H1 (cell line): ENCODE results near the gene HYDIN. TPM values are rescaled to one million over a fixed set of nuclear protein-coding genes. Genes with fewer than 3 reads are reported as not detected.

ENCODE experiments used
- CTCF ChIA-PET: fragments of 300-600 bp; sonication (Branson Sonifier 250); formaldehyde crosslinking; loops from one replicate; lab custom pipeline; 2021; ENCODE audit not compliant: partially characterized antibody; lab: Charles Lee
- POLR2A ChIA-PET: fragments of 300-600 bp; sonication (Branson Sonifier 250); formaldehyde crosslinking; loops from one replicate; lab custom pipeline; 2021; ENCODE audit warnings: inconsistent platforms; ENCODE audit not compliant: partially characterized antibody; lab: Charles Lee
- DNase-seq, 2 experiments: peaks; one replicate each; pipeline versions ENCODE4 v3.0.0 to v3.0.0-alpha.2; 2010 to 2022; ENCODE audit warnings: low spot score in 2 of 2, low read depth in 1 of 2, mixed read lengths in 1 of 2
- FAIRE-seq: peaks from 2 replicates; lab custom pipeline; 2011; peaks lifted over from hg19 to GRCh38; lab: Jason Lieb, UNC
- H2AFZ ChIP-seq: 2 replicates; pipeline ENCODE4 v1.8.1; 2012; ENCODE audit warnings: low read length, inconsistent platforms
- H2AK5ac ChIP-seq: 2 replicates; pipeline ENCODE4 v1.6.1; 2013; ENCODE audit warnings: low read depth, low read length
- H2BK120ac ChIP-seq: replicated peaks from 2 replicates; pipeline ENCODE3; 2013; ENCODE audit warnings: low read depth, low read length, inconsistent platforms
- H2BK12ac ChIP-seq: 2 replicates; pipeline ENCODE4 v1.6.1; 2013; ENCODE audit warnings: low read depth, low read length
- H2BK15ac ChIP-seq: 2 replicates; pipeline ENCODE4 v1.6.1; 2013; ENCODE audit warnings: low read length
- H2BK20ac ChIP-seq: 2 replicates; pipeline ENCODE4 v1.6.1; 2013; ENCODE audit warnings: low read length
- H2BK5ac ChIP-seq: 2 replicates; pipeline ENCODE4 v1.6.1; 2013; ENCODE audit warnings: low read depth, low read length
- H3K14ac ChIP-seq: 2 replicates; pipeline ENCODE4 v1.6.1; 2013; ENCODE audit warnings: inconsistent platforms; ENCODE audit not compliant: insufficient read length
- H3K18ac ChIP-seq: 2 replicates; pipeline ENCODE4 v1.6.1; 2013; ENCODE audit warnings: low read length; ENCODE audit errors: extremely low read depth
- H3K23ac ChIP-seq: 2 replicates; pipeline ENCODE4 v1.6.1; 2013; ENCODE audit warnings: inconsistent platforms; ENCODE audit not compliant: insufficient read length
- H3K23me2 ChIP-seq: 2 replicates; pipeline ENCODE4 v1.6.1; 2013; ENCODE audit warnings: low read depth, low read length
- H3K27ac ChIP-seq: 2 replicates; pipeline ENCODE4 v1.6.1; 2011; ENCODE audit warnings: low read depth, low read length, inconsistent platforms
- H3K27me3 ChIP-seq, 4 experiments: replicated peaks in 1 of 4; 1 replicate in 1 of 4; 2 replicates in 3 of 4; pipeline versions ENCODE4 v1.6.1 to v1.8.1; 2011 to 2013; ENCODE audit warnings: low read length in 3 of 4, mild to moderate bottlenecking in 3 of 4, inconsistent platforms in 2 of 4, mixed read lengths in 2 of 4, moderate library complexity in 1 of 4; ENCODE audit not compliant: control insufficient read depth in 3 of 4, insufficient read depth in 3 of 4; ENCODE audit errors: extremely low read depth in 1 of 4
- H3K36me3 ChIP-seq, 4 experiments: 2 replicates each; pipeline versions ENCODE4 v1.6.1 to v1.8.1; 2011 to 2013; ENCODE audit warnings: mild to moderate bottlenecking in 4 of 4, low read length in 3 of 4, moderate library complexity in 2 of 4, control low read depth in 1 of 4, inconsistent platforms in 1 of 4; ENCODE audit not compliant: insufficient read depth in 4 of 4, control insufficient read depth in 2 of 4
- H3K4ac ChIP-seq: replicated peaks from 2 replicates; pipeline ENCODE3; 2013; ENCODE audit warnings: low read length, low read depth, mixed read lengths, inconsistent platforms; ENCODE audit not compliant: insufficient read length
- H3K4me1 ChIP-seq, 4 experiments: replicated peaks in 1 of 4; 1 replicate in 1 of 4; 2 replicates in 3 of 4; pipeline versions ENCODE4 v1.6.1 to v1.8.1; 2011 to 2013; ENCODE audit warnings: low read length in 3 of 4, inconsistent platforms in 2 of 4, mixed read lengths in 1 of 4; ENCODE audit not compliant: insufficient read depth in 4 of 4, control insufficient read depth in 3 of 4
- H3K4me2 ChIP-seq, 2 experiments: 2 replicates each; pipeline versions ENCODE4 v1.6.1 to v1.8.1; 2011 to 2013; ENCODE audit warnings: low read depth in 2 of 2, low read length in 2 of 2, control low read depth in 1 of 2, inconsistent platforms in 1 of 2, mild to moderate bottlenecking in 1 of 2; ENCODE audit not compliant: insufficient read depth in 1 of 2
- H3K4me3 ChIP-seq, 4 experiments: fragments of 200-600, 300-600 bp in 1 of 4; sonication (generic), shearing (Covaris generic), sonication (Bioruptor Twin) in 1 of 4; 2 replicates each; pipeline versions ENCODE4 v1.5.1 to v1.8.1; 2011 to 2016; ENCODE audit warnings: low read length in 4 of 4, low read depth in 3 of 4, control low read depth in 2 of 4, inconsistent platforms in 2 of 4, mild to moderate bottlenecking in 2 of 4, mixed read lengths in 1 of 4, moderate library complexity in 1 of 4; ENCODE audit not compliant: insufficient read depth in 2 of 4; ENCODE audit errors: extremely low read depth in 1 of 4
- H3K56ac ChIP-seq: replicated peaks from 2 replicates; pipeline ENCODE3; 2013; ENCODE audit warnings: low read depth, mild to moderate bottlenecking, mixed read lengths, low read length, inconsistent platforms; ENCODE audit not compliant: insufficient read length
- H3K79me1 ChIP-seq: 2 replicates; pipeline ENCODE4 v1.6.1; 2013; ENCODE audit warnings: low read depth, low read length, control low read depth
- H3K79me2 ChIP-seq, 2 experiments: 2 replicates each; pipeline versions ENCODE4 v1.6.1 to v1.8.1; 2012 to 2013; ENCODE audit warnings: low read length in 2 of 2, mild to moderate bottlenecking in 2 of 2, inconsistent platforms in 1 of 2; ENCODE audit not compliant: insufficient read depth in 2 of 2, control insufficient read depth in 1 of 2
- H3K9ac ChIP-seq, 4 experiments: replicated peaks in 1 of 4; 1 replicate in 1 of 4; 2 replicates in 3 of 4; pipeline versions ENCODE4 v1.6.1 to v1.8.1; 2011 to 2013; ENCODE audit warnings: low read depth in 3 of 4, low read length in 3 of 4, control low read depth in 2 of 4, mild to moderate bottlenecking in 2 of 4, moderate library complexity in 2 of 4, inconsistent platforms in 1 of 4; ENCODE audit errors: extremely low read depth in 1 of 4
- H3K9me3 ChIP-seq, 2 experiments: 2 replicates each; pipeline versions ENCODE4 v1.6.1 to v1.8.1; 2012 to 2013; ENCODE audit warnings: mild to moderate bottlenecking in 2 of 2, moderate library complexity in 2 of 2, control low read depth in 1 of 2, inconsistent platforms in 1 of 2, low read depth in 1 of 2, low read length in 1 of 2, mixed read lengths in 1 of 2; ENCODE audit not compliant: insufficient read depth in 2 of 2
- H4K20me1 ChIP-seq, 2 experiments: replicated peaks in 1 of 2; 2 replicates each; pipeline versions ENCODE3 to v1.8.1; 2011 to 2013; ENCODE audit warnings: inconsistent platforms in 2 of 2, low read length in 2 of 2, mild to moderate bottlenecking in 1 of 2; ENCODE audit not compliant: insufficient read depth in 2 of 2, control insufficient read depth in 1 of 2
- H4K5ac ChIP-seq: 2 replicates; pipeline ENCODE4 v1.6.1; 2013; ENCODE audit warnings: low read length, low read depth, mixed read lengths, inconsistent platforms; ENCODE audit not compliant: insufficient read length
- H4K8ac ChIP-seq: 2 replicates; pipeline ENCODE4 v1.8.0; 2013; ENCODE audit warnings: mild to moderate bottlenecking, moderate library complexity, low read length, inconsistent platforms; ENCODE audit not compliant: insufficient read depth; ENCODE audit errors: extremely low read depth
- H4K91ac ChIP-seq: replicated peaks from 2 replicates; pipeline ENCODE3; 2013; ENCODE audit warnings: low read length, mixed read lengths, inconsistent platforms; ENCODE audit not compliant: insufficient read length
- BRCA1 ChIP-seq: IDR thresholded peaks from 2 replicates; pipeline ENCODE4 v1.6.1; 2012; ENCODE audit warnings: low read depth, low read length, improper control_type of control experiment
- CEBPB ChIP-seq: IDR thresholded peaks from 2 replicates; pipeline ENCODE4 v1.6.1; 2012; ENCODE audit warnings: low read depth, low read length
- CREB1 ChIP-seq: IDR thresholded peaks from 2 replicates; pipeline ENCODE4 v1.6.1; 2012; ENCODE audit warnings: inconsistent platforms
- EGR1 ChIP-seq: IDR thresholded peaks from 2 replicates; pipeline ENCODE4 v1.6.1; 2011; ENCODE audit warnings: low read depth, low read length, borderline replicate concordance
- EP300 ChIP-seq, 2 experiments: IDR thresholded peaks; 1 replicate in 1 of 2; 2 replicates in 1 of 2; pipeline ENCODE4 v1.6.1; 2011 to 2012; ENCODE audit warnings: low read depth in 2 of 2, low read length in 2 of 2, mild to moderate bottlenecking in 2 of 2, borderline replicate concordance in 1 of 2, inconsistent platforms in 1 of 2, moderate library complexity in 1 of 2
- EZH2 ChIP-seq: fragments of 200-600 bp; sonication (generic); IDR thresholded peaks from 2 replicates; pipeline ENCODE4 v1.7.1; 2012; ENCODE audit warnings: low read depth, mild to moderate bottlenecking, moderate library complexity, low read length, inconsistent platforms; ENCODE audit not compliant: severe bottlenecking
- GABPA ChIP-seq: IDR thresholded peaks from 2 replicates; pipeline ENCODE4 v1.6.1; 2011; ENCODE audit warnings: mild to moderate bottlenecking, low read length, moderate library complexity, borderline replicate concordance; ENCODE audit not compliant: insufficient read depth
- JUND ChIP-seq: IDR thresholded peaks from 2 replicates; pipeline ENCODE4 v1.6.1; 2011; ENCODE audit warnings: mild to moderate bottlenecking, improper control_type of control experiment, low read length
- KDM5A ChIP-seq: fragments of 200-600 bp; IDR thresholded peaks from 2 replicates; pipeline ENCODE4 v1.7.1; 2012; ENCODE audit warnings: mild to moderate bottlenecking, low read length, inconsistent platforms, mixed read lengths
- NRF1 ChIP-seq: IDR thresholded peaks from 2 replicates; pipeline ENCODE4 v1.6.1; 2011; ENCODE audit warnings: mild to moderate bottlenecking, low read depth, low read length, improper control_type of control experiment
- TAF1 ChIP-seq: IDR thresholded peaks from 2 replicates; pipeline ENCODE4 v1.6.1; 2011; ENCODE audit warnings: mild to moderate bottlenecking, low read depth, low read length
- TBP ChIP-seq: IDR thresholded peaks from 2 replicates; pipeline ENCODE4 v1.6.1; 2011; ENCODE audit warnings: low read depth, low read length, improper control_type of control experiment
- WGBS, 2 experiments: shearing (Covaris generic) in 1 of 2; methylation state at CpG; one replicate each; pipeline versions ENCODE4 v1.1.6 to v1.1.7; 2013 to 2015; ENCODE audit warnings: low lambda C conversion rate in 2 of 2, mixed read lengths in 2 of 2, inconsistent platforms in 1 of 2, low coverage in 1 of 2, missing lambda C conversion rate in 1 of 2; ENCODE audit not compliant: insufficient replicate concordance in 2 of 2, insufficient coverage in 1 of 2, insufficient read length in 1 of 2; ENCODE audit errors: extremely low coverage in 1 of 2, missing lambda C conversion rate in 1 of 2; 5-methylcytosine and 5-hydroxymethylcytosine counted together
- polyA plus RNA-seq, 7 experiments: library from polyadenylated mRNA; depleted of rRNA in 3 of 7; stranded (reverse) in 5 of 7; unstranded in 2 of 7; fragments of >200 nt in 5 of 7; fragments of 200-250 nt in 2 of 7; gene quantifications; 1 replicate in 5 of 7; 2 replicates in 1 of 7; 4 replicates in 1 of 7; pipeline versions ENCODE4 v1.2.1 to v1.2.3, GENCODE V29; 2011 to 2013; ENCODE audit warnings: missing spikeins in 2 of 7, mixed read lengths in 2 of 7
- total RNA-seq: library from RNA; stranded (reverse); fragmentation: NEBNext Ultra II Directional; extraction: Animal tissue kit (Norgen Biotek cat#: 25700); gene quantifications from 2 replicates; pipeline ENCODE4 v1.2.1, GENCODE V29; 2021

Gene HYDIN
- total and polyA plus RNA-seq, 2 of the 8 experiments (the other 6 are each of a cell fraction or from before 2014, with no cell fraction given), result 1.1 to 1.8 TPM

GRCh38 chr16:70777973-70778406, 452.5 kb downstream of the HYDIN start:
- Histone ChIP-seq H2BK12ac (no peak overlapping the region), H2BK15ac (no peak overlapping the region), H3K9me3 (peaks cover 3 to 5% of the 10 kb centered on the region in 2 experiments; a peak in 1 of 4 replicates), H3K56ac (no peak overlapping the region), H3K27me3 (no peaks in the 10 kb centered on the region), H3K79me2 (no peaks in the 10 kb centered on the region), H4K91ac (no peak overlapping the region), H3K18ac (no peak overlapping the region), H3K36me3 (peaks cover 15 to 35% (median 26%) of the 10 kb centered on the region in 4 experiments), H4K8ac (no peak overlapping the region), H2BK5ac (no peak overlapping the region), H3K9ac (no peak overlapping the region), H3K79me1 (no peaks in the 10 kb centered on the region), H3K14ac (no peak overlapping the region), H3K4me1 (no peaks in the 10 kb centered on the region; a peak in 1 of 7 replicates), H4K20me1 (peaks cover 3 to 4% of the 10 kb centered on the region in 2 experiments), H3K23ac (no peak overlapping the region), H3K23me2 (no peaks in the 10 kb centered on the region), H2AK5ac (no peak overlapping the region), H2BK120ac (no peak overlapping the region), H2BK20ac (no peak overlapping the region), H3K27ac (no peak overlapping the region), H2AFZ (no peak overlapping the region), H3K4me2 (no peak overlapping the region), H3K4ac (no peak overlapping the region), H3K4me3 (no peak overlapping the region), H4K5ac (no peak overlapping the region)
- 93% methylated on average over 8 of the region's 8 CpGs; no CpG with 5 or more reads in 1 of the 2 experiments for WGBS, 2 experiments
- no peak for DNase-seq
- ChIA-PET CTCF (interaction anchor here (0.9 to 1.0 kb wide), 2 partner anchors 75 to 664 kb away, joined by 4 to 5 read pairs; no protein-coding TSS in a partner anchor), POLR2A (interaction anchor here (1.0 kb wide), 1 partner anchor 95 kb away, joined by 4 read pairs; no protein-coding TSS in a partner anchor)
- TF ChIP-seq NRF1 (no peak), CEBPB (no peak), EZH2 (no peak), CREB1 (no peak), JUND (no peak), EP300 (IDR thresholded peaks at IDR 0.05; ENCODE audit: borderline replicate concordance in 1 of 2, low read depth in 2 of 2, low read length in 2 of 2) (no peak), GABPA (no peak), TBP (peak; percentile 96), KDM5A (no peak), BRCA1 (no peak), TAF1 (no peak), EGR1 (0 out of 2 replicates have a peak, but pooled peaks have one; percentile 18)
- no peak for FAIRE-seq
